Measurements from ENCODE around the gene CCDC87. TPM values are rescaled to one million over a fixed set of nuclear protein-coding genes. Genes with fewer than 3 reads are reported as not detected.
"Not testable (repeated sequence)": the region's sequence is repeated elsewhere in the genome, so short reads cannot be mapped to it uniquely, and the experiment has no call there.

Gene CCDC87
- 0.23 and 0.43 TPM in 2 replicates for total RNA-seq (2014; rRNA removed; shearing (Covaris generic))

DNA sequence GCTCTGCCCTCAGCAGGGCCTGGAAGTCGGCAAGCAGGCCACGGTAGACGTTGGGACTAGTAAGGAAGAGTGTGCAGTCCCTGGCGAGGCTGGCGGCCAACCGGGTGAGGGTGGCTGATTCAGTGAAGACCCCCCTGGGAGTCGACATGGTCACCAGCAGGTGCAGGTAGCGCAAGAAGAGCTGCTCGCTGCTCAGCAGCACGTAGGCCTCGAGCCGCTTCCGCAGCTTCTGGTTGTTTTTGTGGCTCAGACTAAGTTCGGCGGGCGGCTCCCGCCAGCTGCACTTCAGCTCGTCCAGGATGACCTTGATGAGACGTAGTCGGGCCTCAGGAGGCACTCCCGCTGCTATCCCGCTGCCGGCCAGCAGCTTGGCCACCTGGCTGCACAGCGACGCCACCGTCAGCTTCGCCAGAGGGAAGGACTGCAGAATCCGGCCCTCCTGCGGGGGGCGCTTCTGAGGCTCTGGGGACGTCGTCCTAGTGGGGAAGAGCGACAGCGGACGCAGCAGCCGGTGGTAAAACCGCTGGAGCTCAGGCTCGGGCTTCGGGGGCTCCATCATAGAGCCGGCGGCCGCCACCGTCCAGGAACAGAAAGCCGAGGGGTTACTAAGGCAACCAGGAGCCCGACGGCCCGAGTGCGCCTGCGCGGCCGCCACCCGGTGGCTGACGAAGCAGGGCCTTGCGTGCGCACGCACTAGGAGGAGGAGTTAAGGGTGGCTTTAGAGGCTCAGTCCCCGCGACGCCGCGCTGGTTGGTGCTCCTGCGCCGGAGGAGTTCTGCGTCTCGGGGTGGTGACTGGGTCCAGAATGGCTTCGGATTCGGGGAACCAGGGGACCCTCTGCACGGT, at the start of gene CCDC87, which contains the start of gene CCS:
CCDC87 (minus strand) TSS at position 607 of the 846 bp plus-strand sequence; CDS start at position 559, 48 bp downstream.
CCS (plus strand) TSS at position 729 of the 846 bp plus-strand sequence; CDS start at position 806, 77 bp downstream.
- peak; percentile 96 for DNase-seq
- H3K27ac ChIP-seq = peak within 1 kb of the TSS; percentile 14; the same call in 1 of the 2 replicates
- H3K27me3 ChIP-seq = no peaks in the 10 kb centered on the region
- H3K4me1 ChIP-seq = peaks cover 7% of the 10 kb centered on the region; the same call in 1 of the 2 replicates
- H3K9me3 ChIP-seq (replicated peaks) = no peaks in the 10 kb centered on the region
- H3K4me3 ChIP-seq = peak within 1 kb of the TSS; percentile 69
- no peaks in the 10 kb centered on the region for H3K36me3 ChIP-seq

- no peak for DNase-seq
- no peak overlapping the region for H3K4me3 ChIP-seq
- no peaks in the 10 kb centered on the region for H3K9me3 ChIP-seq (replicated peaks)
- H3K27me3 ChIP-seq = no peaks in the 10 kb centered on the region
- peaks cover 22% of the 10 kb centered on the region for H3K4me1 ChIP-seq
- peaks cover 77% of the 10 kb centered on the region for H3K36me3 ChIP-seq
- no peak overlapping the region for H3K27ac ChIP-seq
These were observed 49.0 kb upstream of the CCDC87 start for GRCh38 chr11:66641834-66642233.

DNA sequence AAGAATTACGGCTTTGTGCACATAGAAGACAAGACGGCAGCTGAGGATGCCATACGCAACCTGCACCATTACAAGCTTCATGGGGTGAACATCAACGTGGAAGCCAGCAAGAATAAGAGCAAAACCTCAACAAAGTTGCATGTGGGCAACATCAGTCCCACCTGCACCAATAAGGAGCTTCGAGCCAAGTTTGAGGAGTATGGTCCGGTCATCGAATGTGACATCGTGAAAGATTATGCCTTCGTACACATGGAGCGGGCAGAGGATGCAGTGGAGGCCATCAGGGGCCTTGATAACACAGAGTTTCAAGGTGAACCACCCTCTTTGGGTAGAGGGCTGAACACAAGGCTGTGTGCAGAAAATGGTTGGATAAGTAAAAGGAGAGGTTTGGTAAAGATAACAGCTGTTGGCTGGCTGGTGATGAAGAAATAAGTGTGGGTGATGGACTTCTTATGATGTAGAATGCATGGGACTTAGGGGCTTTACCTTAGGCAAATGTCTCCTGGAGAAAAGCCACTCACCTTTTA, 47.0 kb upstream of the CCDC87 start:
- Histone ChIP-seq H3K4me3 (peak overlapping the region; percentile 90), H3K4me1 (peaks cover 20% of the 10 kb centered on the region), H3K36me3 (peaks cover 58% of the 10 kb centered on the region)
- H3K27ac ChIP-seq; H3K27me3 ChIP-seq; H3K9me3 ChIP-seq (replicated peaks); DNase-seq: not testable (repeated sequence)

GRCh38 chr11:66639066-66639813, 46.4 kb upstream of the CCDC87 start:
- peak overlapping the region; percentile 90 for H3K4me3 ChIP-seq
- peak overlapping the region; percentile 88 for H3K27ac ChIP-seq
- H3K36me3 ChIP-seq = peaks cover 56% of the 10 kb centered on the region
- H3K4me1 ChIP-seq = peaks cover 20% of the 10 kb centered on the region
- DNase-seq = peak in 1 of 2 experiments; percentile 41
- H3K27me3 ChIP-seq = no peaks in the 10 kb centered on the region
- H3K9me3 ChIP-seq (replicated peaks) = no peaks in the 10 kb centered on the region

GRCh38 chr11:66638177-66639065, 45.6 kb upstream of the CCDC87 start, which contains the start of gene RBM4:
Gene RBM4, plus strand, starts transcription at chr11:66638703. Its CDS starts 1,009 bp downstream, at chr11:66639712.
- H3K27ac ChIP-seq = peak within 1 kb of the TSS; percentile 88
- H3K9me3 ChIP-seq (replicated peaks) = no peaks in the 10 kb centered on the region
- H3K36me3 ChIP-seq = peaks cover 52% of the 10 kb centered on the region
- H3K4me1 ChIP-seq = peaks cover 20% of the 10 kb centered on the region
- H3K4me3 ChIP-seq = peak within 1 kb of the TSS; percentile 90
- H3K27me3 ChIP-seq = no peaks in the 10 kb centered on the region
- DNase-seq = peak; percentile 98 to 99

- Histone ChIP-seq H3K36me3 (peaks cover 51% of the 10 kb centered on the region), H3K27ac (peak overlapping the region; percentile 88), H3K4me3 (peak overlapping the region; percentile 90), H3K27me3 (no peaks in the 10 kb centered on the region), H3K9me3 (replicated peaks) (no peaks in the 10 kb centered on the region), H3K4me1 (peaks cover 20% of the 10 kb centered on the region)
- no peak for DNase-seq
These were observed 44.8 kb upstream of the CCDC87 start for GRCh38 chr11:66637557-66638176.

GRCh38 chr11:66636411-66636810, 43.5 kb upstream of the CCDC87 start:
- Histone ChIP-seq H3K4me3 (no peak overlapping the region), H3K4me1 (peaks cover 15% of the 10 kb centered on the region), H3K27ac (no peak overlapping the region), H3K36me3 (peaks cover 44% of the 10 kb centered on the region), H3K27me3 (no peaks in the 10 kb centered on the region), H3K9me3 (replicated peaks) (no peaks in the 10 kb centered on the region)
- DNase-seq = no peak

DNA sequence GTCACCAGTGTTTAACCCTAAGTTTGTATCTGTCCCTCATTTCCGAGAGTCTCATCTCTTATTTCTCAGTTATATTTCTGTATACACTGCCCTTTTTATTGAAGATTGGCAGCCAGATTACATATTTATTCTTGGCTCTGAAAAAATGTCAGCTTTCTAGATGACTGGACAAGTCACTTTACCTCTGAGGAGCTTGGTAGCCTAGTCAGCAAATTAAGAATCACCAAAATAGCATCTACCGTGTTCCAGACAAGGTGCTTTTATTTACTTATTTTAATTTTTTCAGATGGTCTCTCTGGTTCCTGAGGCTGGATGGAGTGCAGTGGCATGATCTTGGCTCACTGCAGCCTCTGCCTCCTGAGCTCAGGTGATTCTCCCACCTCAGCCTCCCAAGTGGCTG, 40.1 kb upstream of the CCDC87 start:
- peaks cover 49% of the 10 kb centered on the region for H3K36me3 ChIP-seq
- H3K4me1 ChIP-seq = no peaks in the 10 kb centered on the region
- H3K27ac ChIP-seq = no peak overlapping the region
- no peak overlapping the region for H3K4me3 ChIP-seq
- no peaks in the 10 kb centered on the region for H3K9me3 ChIP-seq (replicated peaks)
- DNase-seq = no peak
- no peaks in the 10 kb centered on the region for H3K27me3 ChIP-seq

GRCh38 chr11:66631883-66632282, 39.0 kb upstream of the CCDC87 start:
- Histone ChIP-seq H3K4me3 (no peak overlapping the region), H3K4me1 (no peaks in the 10 kb centered on the region), H3K36me3 (peaks cover 60% of the 10 kb centered on the region), H3K27ac (no peak overlapping the region), H3K9me3 (replicated peaks) (no peaks in the 10 kb centered on the region), H3K27me3 (no peaks in the 10 kb centered on the region)
- no peak for DNase-seq

DNA sequence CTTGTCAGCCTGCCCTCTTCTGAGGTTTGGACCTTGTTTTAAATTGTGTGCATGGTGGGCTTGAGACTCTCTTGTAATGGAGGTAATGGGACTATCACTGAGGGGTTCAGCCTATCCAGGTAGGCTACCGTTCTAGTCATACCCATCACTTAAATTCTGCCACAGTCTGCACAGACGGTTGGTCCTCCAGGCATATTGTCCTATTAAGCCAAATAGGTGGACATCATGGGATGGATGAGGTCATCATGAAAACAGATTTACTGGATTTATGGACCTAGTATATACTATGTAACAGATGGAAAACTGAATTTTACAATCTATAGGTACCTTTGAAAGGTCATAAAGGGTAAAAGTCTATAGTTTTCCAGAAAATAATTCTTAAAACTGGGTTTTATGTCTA, 36.5 kb upstream of the CCDC87 start:
- Histone ChIP-seq H3K36me3 (peaks cover 82% of the 10 kb centered on the region), H3K4me1 (no peaks in the 10 kb centered on the region), H3K27me3 (no peaks in the 10 kb centered on the region), H3K9me3 (replicated peaks) (no peaks in the 10 kb centered on the region), H3K4me3 (no peak overlapping the region), H3K27ac (no peak overlapping the region)
- DNase-seq = no peak

DNA sequence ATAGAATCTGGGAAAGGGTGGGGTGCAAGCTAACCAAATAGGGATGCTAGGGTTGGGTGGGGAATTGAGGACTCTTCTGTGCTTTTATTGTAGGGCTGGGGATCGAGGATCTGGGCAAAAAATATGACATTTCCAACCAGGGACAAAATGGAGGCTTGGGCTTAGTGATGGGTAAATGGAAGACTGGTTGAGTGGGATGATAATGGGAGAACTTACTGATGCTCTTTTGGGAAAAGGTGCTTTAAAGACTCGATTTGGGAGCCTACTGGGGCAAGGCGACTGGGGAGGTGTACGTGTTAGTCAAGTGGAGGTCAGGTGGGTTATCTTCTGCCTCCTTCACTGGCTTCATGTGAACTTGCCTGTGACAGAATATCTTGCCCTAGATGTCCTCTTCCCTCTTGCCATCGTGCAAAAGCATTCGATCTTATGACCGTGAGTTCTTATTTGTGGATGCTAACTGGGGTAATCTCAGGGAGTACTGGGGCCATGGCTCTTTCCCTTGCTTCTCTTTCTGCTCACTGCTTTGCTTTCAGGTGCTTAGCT, 35.3 kb upstream of the CCDC87 start:
- Histone ChIP-seq H3K4me1 (no peaks in the 10 kb centered on the region), H3K9me3 (replicated peaks) (no peaks in the 10 kb centered on the region), H3K27me3 (no peaks in the 10 kb centered on the region), H3K4me3 (no peak overlapping the region), H3K36me3 (peaks cover 85% of the 10 kb centered on the region), H3K27ac (no peak overlapping the region)
- DNase-seq = no peak

GRCh38 chr11:66626926-66627325, 34.1 kb upstream of the CCDC87 start:
- no peak overlapping the region for H3K4me3 ChIP-seq
- no peak for DNase-seq
- peaks cover 88% of the 10 kb centered on the region for H3K36me3 ChIP-seq
- no peaks in the 10 kb centered on the region for H3K27me3 ChIP-seq
- H3K9me3 ChIP-seq (replicated peaks) = no peaks in the 10 kb centered on the region
- no peak overlapping the region for H3K27ac ChIP-seq
- no peaks in the 10 kb centered on the region for H3K4me1 ChIP-seq

- Histone ChIP-seq H3K9me3 (replicated peaks) (no peaks in the 10 kb centered on the region), H3K27ac (no peak overlapping the region), H3K4me3 (no peak overlapping the region), H3K4me1 (no peaks in the 10 kb centered on the region), H3K36me3 (peaks cover 87% of the 10 kb centered on the region), H3K27me3 (no peaks in the 10 kb centered on the region)
- no peak for DNase-seq
These were observed 33.5 kb upstream of the CCDC87 start for GRCh38 chr11:66626382-66626781.

Measured in SJCRH30 (cell line).